Measurements from ENCODE around the gene LDLRAD4.

- TF ChIP-seq CTCF (IDR thresholded peaks at IDR 0.05) (no peak), POLR2A (IDR thresholded peaks at IDR 0.05) (no peak)
Observed at GRCh38 chr18:13231151-13231550, 12.6 kb downstream of the LDLRAD4 start.

All from tibial nerve (tissue), 3 donors.